Peyer's patch (tissue), 4 donors: ENCODE results near the gene STK39. TPM values are rescaled to one million over a fixed set of nuclear protein-coding genes. Genes with fewer than 3 reads are reported as not detected.
A peak's percentile ranks its signal among the peaks of the same experiment; 100 is the strongest.

Source experiments
- DNase-seq, 3 donors: peaks; one replicate each; pipeline ENCODE4 v3.0.0-alpha.2; 2017 to 2019
- H3K27ac ChIP-seq, 4 donors: fragments of 200-600 bp; sonication (generic); one replicate each; pipeline ENCODE4 v1.5.1; 2016 to 2019
- H3K27me3 ChIP-seq, 2 donors: fragments of 200-600 bp; sonication (generic); one replicate each; pipeline ENCODE4 v1.5.1; 2019
- H3K36me3 ChIP-seq, 3 donors: fragments of 200-600 bp; sonication (generic); one replicate each; pipeline ENCODE4 v1.5.1; 2016 to 2019
- H3K4me1 ChIP-seq, 4 donors: fragments of 200-600 bp; sonication (generic); one replicate each; pipeline ENCODE4 v1.5.1; 2016 to 2019
- H3K4me3 ChIP-seq, 4 donors: fragments of 200-600 bp; sonication (generic); 1 replicate in 3 of 4; 2 replicates in 1 of 4; pipeline ENCODE4 v1.5.1; 2016 to 2019; ENCODE audit warnings: mild to moderate bottlenecking in 1 of 4
- H3K9me3 ChIP-seq, 4 donors: fragments of 200-600 bp; sonication (generic); one replicate each; pipeline ENCODE4 v1.5.1; 2016 to 2019; ENCODE audit warnings: mild to moderate bottlenecking in 1 of 4
- CTCF ChIP-seq, 6 experiments: fragments of 450-650 bp in 4 of 6; fragments of 200-600 bp in 2 of 6; sonication (generic) in 1 of 6; IDR thresholded peaks; one replicate each; pipeline ENCODE4 v1.5.1; 2017 to 2019; ENCODE audit warnings: antibody characterized with exemption in 6 of 6, mild to moderate bottlenecking in 3 of 6, moderate library complexity in 1 of 6
- POLR2A ChIP-seq, 2 donors: fragments of 450-650 bp; IDR thresholded peaks; one replicate each; pipeline ENCODE4 v1.5.1; 2017; ENCODE audit warnings: antibody characterized with exemption in 2 of 2, mild to moderate bottlenecking in 2 of 2, moderate library complexity in 2 of 2
- total RNA-seq, 4 donors: library from RNA; depleted of rRNA; stranded (reverse); fragments of >200 nt; gene quantifications; one replicate each; pipeline ENCODE4 v1.1.0, GENCODE V29; 2016

The STK39 gene
- total RNA-seq, result 10 to 100 TPM; 39.6 to 55.9 (median 51.0) TPM

- H3K27me3 ChIP-seq, result no peaks in the 10 kb centered on the region
- no peak for TF ChIP-seq CTCF (IDR thresholded peaks at IDR 0.05)
- TF ChIP-seq POLR2A (IDR thresholded peaks at IDR 0.05), result peak; percentile 50 to 53
- peak within 1 kb of the TSS; percentile 84 to 92 (median 88) for H3K27ac ChIP-seq
- H3K36me3 ChIP-seq, result no peaks in the 10 kb centered on the region
- DNase-seq, result peak; percentile 52 to 88 (median 83)
- H3K4me3 ChIP-seq, result peak within 1 kb of the TSS; percentile 72 to 96 (median 83)
- peaks cover 0 to 27% (median 5%) of the 10 kb centered on the region in 4 donors for H3K4me1 ChIP-seq
- H3K9me3 ChIP-seq, result no peaks in the 10 kb centered on the region
These were observed at the start of gene STK39 for GRCh38 chr2:168247341-168248261. Gene STK39 (minus strand): TSS chr2:168247595. CDS start chr2:168247435, 160 bp downstream.

GRCh38 chr2:168295051-168295450 is 47.7 kb upstream of the STK39 start:
- Histone ChIP-seq H3K27me3 (no peaks in the 10 kb centered on the region), H3K4me1 (peaks cover 0 to 5% (median 0%) of the 10 kb centered on the region in 4 donors), H3K4me3 (no peak overlapping the region), H3K27ac (peak overlapping the region in 1 of 4 donors; percentile 31), H3K36me3 (no peaks in the 10 kb centered on the region), H3K9me3 (no peaks in the 10 kb centered on the region)
- TF ChIP-seq POLR2A (IDR thresholded peaks at IDR 0.05), result no peak
- no peak for TF ChIP-seq CTCF (IDR thresholded peaks at IDR 0.05)
- no peak for DNase-seq

- no peak for DNase-seq
- TF ChIP-seq POLR2A (IDR thresholded peaks at IDR 0.05) (no peak), CTCF (IDR thresholded peaks at IDR 0.05) (no peak)
- Histone ChIP-seq H3K4me1 (peaks cover 0 to 5% (median 0%) of the 10 kb centered on the region in 4 donors), H3K27ac (no peak overlapping the region), H3K36me3 (no peaks in the 10 kb centered on the region), H3K4me3 (no peak overlapping the region), H3K9me3 (no peaks in the 10 kb centered on the region), H3K27me3 (no peaks in the 10 kb centered on the region)
These were observed 47.0 kb upstream of the STK39 start for GRCh38 chr2:168294409-168294808.

GRCh38 chr2:168293766-168294165 is 46.4 kb upstream of the STK39 start:
- DNase-seq, result no peak
- peaks cover 0 to 5% (median 0%) of the 10 kb centered on the region in 4 donors for H3K4me1 ChIP-seq
- H3K36me3 ChIP-seq, result no peaks in the 10 kb centered on the region
- TF ChIP-seq CTCF (IDR thresholded peaks at IDR 0.05) (peak in 1 of 6 experiments; percentile 15), POLR2A (IDR thresholded peaks at IDR 0.05) (no peak)
- no peaks in the 10 kb centered on the region for H3K9me3 ChIP-seq
- no peak overlapping the region for H3K4me3 ChIP-seq
- H3K27ac ChIP-seq, result no peak overlapping the region
- no peaks in the 10 kb centered on the region for H3K27me3 ChIP-seq

- Histone ChIP-seq H3K27ac (no peak overlapping the region), H3K4me3 (no peak overlapping the region), H3K4me1 (peaks cover 0 to 4% (median 0%) of the 10 kb centered on the region in 4 donors), H3K9me3 (no peaks in the 10 kb centered on the region), H3K36me3 (no peaks in the 10 kb centered on the region), H3K27me3 (no peaks in the 10 kb centered on the region)
- no peak for DNase-seq
- TF ChIP-seq CTCF (IDR thresholded peaks at IDR 0.05), result no peak
- TF ChIP-seq POLR2A (IDR thresholded peaks at IDR 0.05), result no peak
These were observed 43.0 kb upstream of the STK39 start for GRCh38 chr2:168290391-168290790.
